ENCODE data around the gene DNM2.
A peak's percentile ranks its signal among the peaks of the same experiment; 100 is the strongest.

The DNM2 gene

DNA sequence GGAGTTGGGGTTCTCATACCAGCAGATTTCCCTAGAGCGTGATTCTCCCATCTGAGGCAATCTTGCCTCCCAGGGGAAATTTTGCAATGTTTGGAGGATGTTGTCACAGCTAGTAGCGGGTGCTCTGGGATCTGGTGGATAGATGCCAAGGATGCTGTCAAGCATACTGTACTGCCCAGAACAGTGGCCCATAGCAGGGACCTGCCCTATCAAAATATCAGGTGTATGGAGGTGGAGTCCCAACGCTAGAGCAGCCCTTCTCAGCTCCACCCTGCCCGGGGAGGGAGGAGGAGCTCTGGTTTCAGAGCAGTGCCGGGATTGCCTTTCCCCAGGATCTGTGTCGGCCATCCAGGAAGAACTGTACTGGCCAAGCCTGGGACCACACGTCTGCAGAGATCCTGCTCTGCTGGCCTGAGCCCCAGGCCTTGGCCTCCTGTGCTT, 27.5 kb upstream of the DNM2 start:
- no peak for DNase-seq (ENCODE audit: low spot score)

- no peak for DNase-seq (ENCODE audit: low spot score)
These were observed 26.5 kb upstream of the DNM2 start for GRCh38 chr19:10691178-10691881.

- DNase-seq (ENCODE audit: low spot score) = no peak
These were observed 26.0 kb upstream of the DNM2 start for GRCh38 chr19:10691883-10692282.

- DNase-seq (ENCODE audit: low spot score) = no peak
These were observed 25.1 kb upstream of the DNM2 start for GRCh38 chr19:10692673-10693264.

- DNase-seq (ENCODE audit: low spot score) = no peak
These were observed 23.1 kb upstream of the DNM2 start for GRCh38 chr19:10694706-10695307.

DNA sequence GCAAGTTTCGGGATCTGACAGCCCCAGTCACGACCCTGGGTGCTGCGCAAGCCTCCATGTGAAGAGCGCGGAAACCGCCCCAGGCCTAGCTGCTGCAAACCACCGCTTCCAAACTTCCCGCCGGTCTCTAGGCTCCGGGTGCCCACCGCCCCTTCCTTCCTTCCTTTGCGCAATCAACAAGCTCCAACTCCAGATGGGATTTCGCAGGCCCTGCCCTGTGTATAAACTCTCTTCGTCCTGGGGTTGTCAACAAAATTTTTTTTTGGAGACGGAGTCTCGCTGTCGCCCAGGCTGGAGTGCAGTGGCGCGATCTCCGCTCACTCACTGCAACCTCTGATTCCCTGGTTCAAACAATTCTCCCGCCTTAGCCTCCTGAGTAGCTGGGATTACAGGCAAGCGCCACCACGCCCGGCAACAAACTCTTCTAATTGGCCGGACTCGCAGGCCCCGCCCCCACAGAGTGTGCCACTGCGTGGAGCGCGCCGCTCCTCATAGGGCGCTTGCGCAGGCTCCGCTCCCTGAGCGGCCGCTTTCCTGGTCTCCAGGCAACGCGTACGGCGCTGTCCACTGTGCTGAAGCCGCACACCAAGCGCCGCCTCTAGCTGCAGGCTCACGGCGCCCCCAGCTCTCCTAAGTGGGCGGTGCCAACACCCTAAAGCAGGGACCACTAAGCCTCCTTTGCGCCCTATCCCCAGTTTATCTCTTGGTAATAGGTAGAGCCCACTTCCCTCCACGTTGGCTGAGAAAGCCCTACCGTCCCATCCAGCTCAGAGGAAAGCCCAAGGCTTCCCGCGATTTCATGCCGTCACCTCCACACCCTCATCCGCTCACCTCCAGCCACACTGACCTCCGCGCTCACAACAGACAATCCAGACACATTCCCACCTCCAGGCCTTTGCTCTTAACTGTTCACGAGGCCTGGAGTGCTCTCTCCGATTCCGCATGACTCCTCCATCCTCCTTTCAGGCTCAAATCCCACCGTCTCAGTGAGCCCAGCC, 22.2 kb upstream of the DNM2 start:
- DNase-seq (ENCODE audit: low spot score) = peak; percentile 86

- DNase-seq (ENCODE audit: low spot score) = peak; percentile 75
These were observed 18.1 kb upstream of the DNM2 start for GRCh38 chr19:10699650-10700335.

DNA sequence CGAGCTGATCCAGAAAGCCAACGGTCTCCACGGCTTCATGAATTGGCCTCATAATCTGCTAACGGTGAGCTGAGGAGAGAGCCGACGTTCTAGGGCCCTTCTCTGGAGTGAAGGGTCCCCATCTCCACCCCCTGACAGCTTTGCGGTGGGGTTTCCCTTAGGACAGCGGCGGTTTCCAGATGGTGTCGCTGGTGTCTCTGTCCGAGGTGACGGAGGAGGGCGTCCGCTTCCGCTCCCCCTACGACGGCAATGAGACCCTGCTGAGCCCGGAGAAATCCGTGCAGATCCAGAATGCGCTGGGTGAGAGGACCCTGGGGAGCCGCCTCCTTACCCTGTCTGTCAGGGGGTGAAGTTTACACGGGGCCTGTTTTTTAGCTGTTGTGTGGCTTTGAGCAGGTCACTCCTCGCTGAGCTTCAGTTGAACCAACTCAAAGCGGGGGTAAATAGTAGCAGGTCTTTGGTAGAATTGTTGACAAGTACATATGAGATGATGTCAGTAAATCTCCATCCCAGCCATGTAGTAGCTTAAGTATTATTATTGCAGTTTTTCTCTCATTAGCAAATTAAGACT, 15.8 kb upstream of the DNM2 start:
- no peak for DNase-seq (ENCODE audit: low spot score)

GRCh38 chr19:10706990-10707389, 10.9 kb upstream of the DNM2 start:
- DNase-seq (ENCODE audit: low spot score) = no peak

- DNase-seq (ENCODE audit: low spot score) = no peak
These were observed 10.4 kb upstream of the DNM2 start for GRCh38 chr19:10707440-10707839.

GRCh38 chr19:10708291-10708690, 9.6 kb upstream of the DNM2 start:
- DNase-seq (ENCODE audit: low spot score) = no peak

DNA sequence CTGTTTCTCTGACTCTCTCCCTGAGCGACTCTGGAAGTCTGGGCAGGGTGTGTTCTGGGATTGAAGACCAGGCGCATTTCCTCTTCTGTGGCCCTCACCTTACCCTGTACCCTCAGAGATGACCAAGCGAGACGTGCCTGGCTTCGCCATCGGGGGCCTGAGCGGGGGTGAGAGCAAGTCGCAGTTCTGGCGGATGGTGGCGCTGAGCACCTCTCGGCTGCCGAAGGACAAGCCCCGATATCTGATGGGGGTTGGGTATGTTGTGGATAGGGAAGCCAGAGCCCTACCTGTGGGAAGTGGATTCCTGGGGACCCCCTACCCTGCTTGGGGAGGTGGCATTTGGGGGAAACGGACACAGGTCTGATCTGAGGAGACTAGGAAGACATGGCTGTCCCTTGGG, 5.8 kb upstream of the DNM2 start:
- no peak for DNase-seq (ENCODE audit: low spot score)

GRCh38 chr19:10712754-10713153, 5.1 kb upstream of the DNM2 start:
- DNase-seq (ENCODE audit: low spot score) = no peak

DNA sequence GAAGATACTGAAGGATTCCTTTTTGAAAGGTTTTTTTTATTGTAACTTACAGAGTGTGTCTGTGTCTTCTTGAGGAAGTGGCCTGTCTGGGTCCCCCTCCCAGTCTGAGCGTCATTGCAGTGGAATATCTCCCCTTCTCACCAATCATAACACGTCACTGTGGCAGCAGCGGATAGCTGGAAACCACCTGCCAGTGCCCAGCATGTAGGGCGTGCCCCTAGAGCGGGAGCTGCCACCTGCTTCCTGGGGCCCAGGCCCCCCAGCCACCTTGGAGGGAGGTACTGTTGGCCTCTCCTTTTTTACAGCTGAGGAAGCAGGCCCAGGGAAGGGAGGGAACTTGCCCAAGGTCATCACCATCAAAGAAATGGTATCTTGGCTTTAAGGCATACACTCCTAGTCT, 4.6 kb upstream of the DNM2 start:
- DNase-seq (ENCODE audit: low spot score) = no peak

DNA sequence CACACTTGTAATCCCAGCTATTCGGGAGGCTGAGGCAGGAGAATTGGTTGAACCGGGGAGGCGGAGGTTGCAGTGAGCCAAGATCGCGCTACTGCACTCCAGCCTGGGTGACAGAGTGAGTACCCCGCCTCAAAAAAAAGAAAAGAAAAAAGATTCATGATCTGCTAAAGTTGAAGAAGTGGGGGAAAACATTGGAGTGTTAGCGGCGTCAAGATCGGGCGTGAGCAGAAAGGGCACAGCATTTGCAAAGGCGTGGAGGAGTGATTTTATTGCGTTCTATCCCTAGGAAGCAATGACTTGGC, 874 bp upstream of the DNM2 start:
- DNase-seq (ENCODE audit: low spot score) = no peak

DNA sequence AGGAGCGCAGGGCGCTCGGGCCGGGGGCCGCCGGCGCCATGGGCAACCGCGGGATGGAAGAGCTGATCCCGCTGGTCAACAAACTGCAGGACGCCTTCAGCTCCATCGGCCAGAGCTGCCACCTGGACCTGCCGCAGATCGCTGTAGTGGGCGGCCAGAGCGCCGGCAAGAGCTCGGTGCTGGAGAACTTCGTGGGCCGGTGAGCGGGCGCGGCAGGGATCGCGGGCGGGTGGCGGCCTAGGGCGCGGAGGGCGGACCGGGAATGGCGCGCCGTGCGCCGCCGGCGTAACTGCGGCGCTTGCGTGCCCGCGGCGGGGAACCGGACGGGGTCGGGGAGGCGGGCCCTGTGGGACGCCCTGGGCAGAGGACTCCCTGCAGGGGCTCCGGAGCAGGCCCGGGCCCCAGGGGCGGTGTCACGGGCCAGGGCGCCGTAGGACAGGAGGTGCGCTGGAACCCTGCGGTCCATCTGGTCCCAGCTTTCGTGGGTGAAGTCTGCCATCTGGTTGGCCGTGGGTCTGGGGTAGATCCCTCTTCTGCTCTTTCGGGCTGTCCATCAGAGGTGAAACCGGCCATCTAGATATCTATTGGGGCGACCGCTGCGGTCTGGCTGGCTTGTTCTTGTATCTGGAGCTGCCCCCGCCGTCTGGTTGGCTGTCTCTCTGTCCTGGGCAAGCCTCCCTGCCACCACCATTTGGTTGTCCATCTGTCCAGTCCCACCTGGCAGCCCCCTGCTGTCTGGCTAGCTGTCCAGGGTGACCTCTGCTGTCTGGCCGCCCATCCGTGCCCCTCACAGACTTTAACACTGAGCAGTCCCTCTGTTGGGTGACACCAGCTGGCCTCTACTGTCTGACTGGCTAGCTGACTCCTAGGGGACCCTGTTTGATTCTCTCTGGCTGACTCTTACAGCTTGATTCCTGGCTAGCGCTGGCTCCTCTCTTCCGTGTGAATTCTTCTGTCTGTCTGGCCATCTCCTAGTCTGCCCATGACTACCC, 622 bp downstream of the DNM2 start:
- peak; percentile 33 for DNase-seq (ENCODE audit: low spot score)

- no peak for DNase-seq (ENCODE audit: low spot score)
These were observed 1.6 kb downstream of the DNM2 start for GRCh38 chr19:10719466-10719961.

DNA sequence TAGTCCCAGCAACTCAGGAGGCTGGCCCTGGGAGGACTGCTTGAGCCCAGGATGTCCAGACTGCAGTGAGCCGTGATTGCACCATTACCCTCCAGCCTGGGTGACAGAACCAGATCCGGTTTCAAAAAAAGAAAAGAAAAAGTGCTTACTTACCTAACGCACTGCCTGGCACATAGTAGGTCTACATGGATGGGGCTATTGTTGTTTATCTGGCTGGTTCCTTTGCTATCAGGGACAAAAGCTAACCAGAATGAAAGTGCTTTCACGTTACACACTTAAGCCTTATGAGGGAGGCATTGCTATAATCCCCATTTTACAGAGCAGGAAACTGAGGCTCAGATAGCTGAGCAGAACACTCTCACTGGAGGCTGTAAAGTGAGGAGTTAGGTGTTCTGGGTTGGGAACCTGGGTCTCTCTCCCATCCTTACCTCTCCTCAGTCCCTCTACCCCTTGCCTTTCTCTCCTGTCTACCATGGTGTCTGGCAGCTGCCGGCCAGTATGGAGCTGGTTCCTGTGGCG, 2.8 kb downstream of the DNM2 start:
- DNase-seq (ENCODE audit: low spot score) = no peak

DNA sequence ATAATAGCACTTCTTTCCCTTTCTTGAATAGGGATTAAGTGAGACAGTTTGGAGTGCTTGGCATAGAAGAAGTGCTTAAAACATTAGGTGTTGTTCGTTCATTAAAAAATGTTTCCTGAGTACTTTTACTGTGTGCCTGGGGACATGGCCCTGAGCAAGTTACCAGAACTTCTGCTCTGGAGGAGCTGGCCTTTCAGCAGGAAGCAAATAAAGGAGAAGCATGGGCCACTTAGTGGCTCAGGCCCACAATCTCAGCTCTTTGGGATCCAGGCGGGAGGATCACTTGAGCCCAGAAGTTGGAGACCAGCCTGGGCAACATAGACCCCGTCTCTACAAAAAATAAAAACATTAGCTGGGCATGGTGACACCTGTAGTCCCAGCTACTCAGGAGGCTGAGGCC, 5.7 kb downstream of the DNM2 start:
- DNase-seq (ENCODE audit: low spot score) = no peak

DNA sequence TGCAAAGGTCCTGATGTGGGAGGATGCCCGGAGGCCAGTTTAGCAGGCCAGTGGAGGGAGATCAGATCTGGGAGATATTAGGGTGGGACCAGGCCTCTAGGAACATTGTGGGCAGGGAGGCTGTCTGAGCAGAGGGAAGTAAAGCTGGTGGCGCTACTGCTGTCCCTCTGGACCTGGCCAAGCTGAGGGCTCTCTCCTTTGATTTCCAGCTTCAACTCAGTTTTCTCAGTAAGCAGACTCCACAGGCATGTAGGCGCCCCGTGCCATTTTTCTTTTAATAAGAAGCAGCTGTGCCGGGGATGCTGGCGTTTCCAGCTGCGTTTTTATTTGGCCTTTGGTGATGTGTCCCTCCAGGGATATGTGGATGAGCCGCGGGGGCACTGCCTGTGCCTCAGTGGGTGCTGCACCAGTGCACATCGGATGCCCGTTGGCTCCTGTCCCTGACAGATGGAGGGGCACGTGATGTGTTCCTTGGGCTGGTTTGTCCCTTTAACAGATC, 6.7 kb downstream of the DNM2 start:
- no peak for DNase-seq (ENCODE audit: low spot score)

Data from CD4-positive, alpha-beta T cell treated with Interleukin-15 for 4 hours (primary cell).